GM18861 (cell line): ENCODE data around the gene SSTR1.

ENCODE experiments used
- ATAC-seq: cut with Tn5 transposase; IDR thresholded peaks from one replicate; pipeline ENCODE4 v1.9.1; 2021; ENCODE audit not compliant: unreplicated experiment

Gene SSTR1

DNA sequence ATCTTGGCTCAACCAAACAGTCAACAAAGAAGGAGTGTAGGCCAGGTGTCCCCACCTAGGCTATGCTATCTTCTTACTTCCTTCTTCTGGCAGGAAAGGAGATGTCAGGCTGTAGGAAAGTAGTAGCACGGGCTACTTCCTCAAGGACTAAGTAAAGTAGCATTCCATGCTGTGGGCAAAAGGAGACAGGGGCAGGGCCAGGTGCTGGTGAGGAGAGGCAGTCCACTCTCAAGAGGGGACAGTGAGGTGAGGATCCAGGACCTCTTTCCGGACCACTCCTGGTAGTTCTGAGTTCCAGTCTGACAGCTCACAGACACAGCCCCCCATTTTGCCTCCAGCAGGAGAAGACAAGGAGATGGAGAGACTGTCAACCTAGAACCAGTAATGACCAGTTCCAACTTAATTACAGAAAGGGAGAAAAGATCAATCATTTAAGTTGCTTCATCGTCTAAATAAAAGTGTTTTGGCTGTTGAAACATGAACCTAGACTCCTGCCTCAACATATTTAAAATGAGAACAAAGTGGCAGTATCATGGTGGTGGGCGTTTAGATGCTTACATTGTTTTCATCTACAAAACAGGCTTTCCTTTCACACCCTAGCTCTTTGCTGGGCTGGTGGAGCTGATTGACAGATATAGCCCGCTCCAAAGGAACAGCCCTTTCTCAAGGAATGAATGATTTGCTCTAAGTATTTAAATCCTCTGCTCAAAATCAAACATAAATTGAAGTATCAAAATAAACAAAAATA lies 5.1 kb upstream of the SSTR1 start:
- ATAC-seq, result no peak

DNA sequence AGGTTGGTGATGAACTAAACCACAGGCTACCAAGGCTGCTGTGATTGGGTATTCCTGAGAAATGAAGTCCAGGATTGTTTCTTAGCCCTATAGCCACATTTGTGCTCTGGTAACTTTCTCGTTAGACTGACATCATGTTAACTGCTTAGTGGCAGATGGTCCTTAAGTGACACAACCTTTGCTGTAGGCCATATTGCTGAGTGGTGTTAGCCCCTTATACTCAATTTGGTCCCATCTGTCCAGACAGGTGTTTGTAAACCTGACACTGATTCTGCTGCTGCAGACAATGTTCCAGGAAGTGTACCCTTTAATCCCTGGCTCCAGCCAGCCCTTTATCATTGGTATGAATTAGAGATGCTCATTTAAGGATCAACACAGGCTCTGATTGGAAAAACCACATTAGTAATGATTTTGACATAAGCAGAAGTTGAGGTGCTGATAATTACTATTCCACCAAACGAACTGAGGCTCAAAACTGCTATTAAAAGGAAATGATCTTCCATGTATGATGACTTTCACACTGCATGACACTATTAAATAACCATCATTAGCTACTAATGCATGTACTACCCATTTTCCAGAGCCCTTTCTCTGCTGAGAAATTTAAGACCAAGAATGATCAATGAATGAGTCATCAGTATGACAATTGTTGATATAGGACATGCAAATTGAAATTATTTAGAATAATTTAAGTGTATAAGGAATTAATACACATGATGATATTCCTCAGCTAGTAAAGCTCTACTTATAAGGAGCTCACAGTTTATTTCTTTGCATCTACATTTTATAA lies 3.6 kb upstream of the SSTR1 start:
- no peak for ATAC-seq

DNA sequence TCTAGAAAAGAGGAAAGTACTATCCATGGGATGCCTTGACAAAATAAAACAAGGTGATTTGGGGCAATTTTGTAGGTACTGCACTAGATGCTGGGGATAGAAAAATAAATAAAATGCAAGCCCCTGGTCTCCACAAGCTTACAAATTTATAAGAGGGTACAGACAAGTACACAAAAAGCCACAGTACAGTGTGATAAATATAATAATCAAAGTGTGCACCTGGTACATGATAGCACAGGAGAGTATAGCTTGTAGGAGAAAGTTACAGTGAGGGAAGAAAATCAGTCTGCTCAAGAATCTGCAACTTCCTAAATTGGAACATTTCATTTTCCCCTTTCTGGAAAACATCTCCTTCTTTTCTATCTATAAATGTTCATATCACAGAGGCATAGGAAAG lies 3.0 kb upstream of the SSTR1 start:
- ATAC-seq, result no peak

DNA sequence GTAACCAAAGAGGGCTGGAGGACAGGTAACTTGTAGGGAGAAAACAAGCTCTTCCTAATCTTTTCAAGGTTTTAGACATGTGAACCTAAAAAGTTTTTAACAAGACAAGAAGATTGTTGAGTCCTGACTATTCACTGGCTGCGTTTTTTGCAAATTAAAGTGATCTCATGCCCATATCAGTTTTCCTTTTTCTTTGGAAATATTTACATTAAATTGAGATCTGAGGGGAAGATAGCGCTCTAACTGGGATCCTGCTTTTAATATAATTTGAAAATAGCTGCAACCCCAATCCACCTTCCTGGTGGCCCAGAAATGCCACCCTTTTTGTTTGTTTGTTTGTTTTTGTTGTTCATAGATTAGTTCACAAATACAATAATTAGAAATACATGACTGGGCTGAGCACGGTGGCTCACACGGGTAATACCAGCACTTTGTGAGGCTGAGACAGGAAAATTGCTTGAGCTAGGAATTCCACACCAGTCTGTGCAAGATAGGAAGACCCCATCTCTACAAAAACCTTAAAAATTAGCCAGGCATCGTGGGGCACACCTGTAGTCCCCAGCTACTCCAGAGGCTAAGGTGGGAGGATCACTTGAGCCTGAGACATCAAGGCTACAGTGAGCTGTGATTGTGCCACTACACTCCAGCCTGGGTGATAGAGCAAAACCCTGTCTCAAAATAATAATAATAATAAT lies 2.4 kb upstream of the SSTR1 start:
- ATAC-seq, result no peak

DNA sequence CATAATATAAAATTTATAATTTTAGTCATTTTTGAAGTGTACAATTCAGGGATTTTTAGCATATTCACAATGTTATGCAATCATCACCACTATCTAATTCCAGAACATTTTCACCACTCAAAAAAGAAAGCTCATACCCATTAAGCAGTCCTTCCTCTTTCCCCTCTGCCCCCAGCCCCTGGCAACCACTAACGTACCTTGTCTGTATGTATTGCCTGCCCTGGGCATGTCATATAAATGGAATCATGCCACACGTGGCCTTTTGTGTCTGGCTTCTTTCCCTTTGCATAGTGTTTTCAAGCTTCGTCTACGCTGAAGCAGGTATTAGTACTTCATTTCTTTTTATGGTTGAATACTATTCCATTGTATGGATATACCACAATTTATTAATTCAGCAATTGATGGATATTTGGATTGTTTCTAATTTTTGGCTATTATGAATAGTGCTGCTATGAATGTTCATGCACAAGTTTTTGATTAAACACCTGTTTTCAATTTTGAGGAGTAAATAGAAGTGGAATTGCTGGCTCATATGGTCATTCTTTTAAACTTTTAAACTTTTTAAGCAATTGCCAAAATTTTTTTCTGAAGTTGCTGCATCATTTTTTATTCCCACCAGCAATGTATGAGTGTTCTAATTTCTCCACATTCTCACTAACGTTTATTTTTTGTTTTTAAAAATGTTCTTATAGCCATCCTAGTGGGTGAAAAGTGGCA lies 1.6 kb upstream of the SSTR1 start:
- ATAC-seq, result no peak

DNA sequence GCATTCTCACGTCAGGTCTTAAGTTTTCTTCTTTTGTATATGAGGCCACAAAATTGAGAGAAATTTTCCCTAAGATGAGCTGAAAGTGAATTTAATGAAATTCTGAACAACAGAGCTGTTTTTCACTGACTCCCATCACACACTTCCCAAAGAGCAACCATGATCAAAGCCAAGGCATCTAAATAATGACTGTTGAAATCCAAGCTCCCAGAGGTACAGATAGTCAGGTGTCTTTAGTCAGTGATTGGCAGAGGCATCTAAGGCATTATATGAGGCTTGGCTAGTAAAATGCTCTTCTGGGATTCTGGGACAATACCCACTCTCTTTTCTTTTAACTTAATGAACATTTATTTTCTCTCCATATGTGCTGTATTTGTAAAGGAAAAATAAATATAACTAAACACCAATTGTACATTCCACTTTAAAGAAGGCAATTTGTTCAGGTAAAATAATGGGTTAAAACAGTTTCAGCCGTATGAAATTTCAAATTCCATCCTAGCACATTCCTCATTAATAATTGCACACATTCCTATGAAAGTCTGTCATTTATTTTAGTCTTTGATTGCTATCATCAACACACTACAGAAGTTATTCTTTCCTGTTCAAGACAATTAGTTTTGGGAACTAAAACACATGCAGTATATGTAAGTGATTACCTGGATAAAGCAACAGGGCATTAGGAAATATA lies 871 bp upstream of the SSTR1 start:
- no peak for ATAC-seq

DNA sequence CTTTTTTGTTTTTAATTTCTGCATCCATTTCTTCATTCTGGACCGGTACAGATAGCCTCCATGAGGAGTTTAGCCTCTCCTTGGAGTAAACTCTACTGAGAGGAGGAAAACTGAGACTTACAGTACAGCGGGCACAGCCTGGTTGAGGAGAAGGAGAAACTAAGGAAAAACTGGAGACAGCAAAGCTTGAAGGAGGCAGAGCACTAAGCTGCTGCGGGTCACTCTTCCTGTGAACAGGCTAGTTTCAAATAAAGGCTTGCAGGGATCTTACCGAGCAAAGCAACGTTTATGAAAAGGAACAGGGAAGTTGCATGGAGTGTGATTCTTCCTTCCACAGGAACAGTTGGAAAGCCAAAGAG lies 348 bp upstream of the SSTR1 start:
- no peak for ATAC-seq

DNA sequence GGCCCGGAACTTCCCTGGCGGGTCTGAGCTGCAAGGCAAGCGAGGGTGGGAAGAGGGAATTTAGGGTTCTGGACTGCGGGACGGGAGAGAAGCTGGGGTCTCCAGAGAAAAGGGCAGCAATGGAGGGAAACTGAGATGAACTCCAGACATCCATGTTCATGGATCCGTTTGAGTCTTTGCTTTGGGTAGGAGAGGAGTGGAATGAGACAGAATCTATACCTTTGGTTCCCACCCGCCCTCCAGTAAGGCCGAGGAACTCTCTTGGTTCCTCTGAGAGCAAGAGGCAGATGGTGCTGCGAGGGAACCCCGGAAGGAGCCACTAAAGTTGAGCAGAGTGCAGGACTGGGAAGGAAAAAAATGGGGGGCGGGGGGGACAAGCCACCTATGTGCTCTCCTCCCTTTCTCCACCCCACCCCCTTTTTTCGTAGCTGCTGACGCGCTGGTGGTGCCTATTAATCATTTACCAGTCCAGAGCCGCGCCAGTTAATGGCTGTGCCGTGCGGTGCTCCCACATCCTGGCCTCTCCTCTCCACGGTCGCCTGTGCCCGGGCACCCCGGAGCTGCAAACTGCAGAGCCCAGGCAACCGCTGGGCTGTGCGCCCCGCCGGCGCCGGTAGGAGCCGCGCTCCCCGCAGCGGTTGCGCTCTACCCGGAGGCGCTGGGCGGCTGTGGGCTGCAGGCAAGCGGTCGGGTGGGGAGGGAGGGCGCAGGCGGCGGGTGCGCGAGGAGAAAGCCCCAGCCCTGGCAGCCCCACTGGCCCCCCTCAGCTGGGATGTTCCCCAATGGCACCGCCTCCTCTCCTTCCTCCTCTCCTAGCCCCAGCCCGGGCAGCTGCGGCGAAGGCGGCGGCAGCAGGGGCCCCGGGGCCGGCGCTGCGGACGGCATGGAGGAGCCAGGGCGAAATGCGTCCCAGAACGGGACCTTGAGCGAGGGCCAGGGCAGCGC lies 1.2 kb downstream of the SSTR1 start:
- ATAC-seq, result no peak

DNA sequence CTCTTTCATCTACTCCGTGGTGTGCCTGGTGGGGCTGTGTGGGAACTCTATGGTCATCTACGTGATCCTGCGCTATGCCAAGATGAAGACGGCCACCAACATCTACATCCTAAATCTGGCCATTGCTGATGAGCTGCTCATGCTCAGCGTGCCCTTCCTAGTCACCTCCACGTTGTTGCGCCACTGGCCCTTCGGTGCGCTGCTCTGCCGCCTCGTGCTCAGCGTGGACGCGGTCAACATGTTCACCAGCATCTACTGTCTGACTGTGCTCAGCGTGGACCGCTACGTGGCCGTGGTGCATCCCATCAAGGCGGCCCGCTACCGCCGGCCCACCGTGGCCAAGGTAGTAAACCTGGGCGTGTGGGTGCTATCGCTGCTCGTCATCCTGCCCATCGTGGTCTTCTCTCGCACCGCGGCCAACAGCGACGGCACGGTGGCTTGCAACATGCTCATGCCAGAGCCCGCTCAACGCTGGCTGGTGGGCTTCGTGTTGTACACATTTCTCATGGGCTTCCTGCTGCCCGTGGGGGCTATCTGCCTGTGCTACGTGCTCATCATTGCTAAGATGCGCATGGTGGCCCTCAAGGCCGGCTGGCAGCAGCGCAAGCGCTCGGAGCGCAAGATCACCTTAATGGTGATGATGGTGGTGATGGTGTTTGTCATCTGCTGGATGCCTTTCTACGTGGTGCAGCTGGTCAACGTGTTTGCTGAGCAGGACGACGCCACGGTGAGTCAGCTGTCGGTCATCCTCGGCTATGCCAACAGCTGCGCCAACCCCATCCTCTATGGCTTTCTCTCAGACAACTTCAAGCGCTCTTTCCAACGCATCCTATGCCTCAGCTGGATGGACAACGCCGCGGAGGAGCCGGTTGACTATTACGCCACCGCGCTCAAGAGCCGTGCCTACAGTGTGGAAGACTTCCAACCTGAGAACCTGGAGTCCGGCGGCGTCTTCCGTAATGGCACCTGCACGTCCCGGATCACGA lies 2.2 kb downstream of the SSTR1 start:
- ATAC-seq, result no peak

DNA sequence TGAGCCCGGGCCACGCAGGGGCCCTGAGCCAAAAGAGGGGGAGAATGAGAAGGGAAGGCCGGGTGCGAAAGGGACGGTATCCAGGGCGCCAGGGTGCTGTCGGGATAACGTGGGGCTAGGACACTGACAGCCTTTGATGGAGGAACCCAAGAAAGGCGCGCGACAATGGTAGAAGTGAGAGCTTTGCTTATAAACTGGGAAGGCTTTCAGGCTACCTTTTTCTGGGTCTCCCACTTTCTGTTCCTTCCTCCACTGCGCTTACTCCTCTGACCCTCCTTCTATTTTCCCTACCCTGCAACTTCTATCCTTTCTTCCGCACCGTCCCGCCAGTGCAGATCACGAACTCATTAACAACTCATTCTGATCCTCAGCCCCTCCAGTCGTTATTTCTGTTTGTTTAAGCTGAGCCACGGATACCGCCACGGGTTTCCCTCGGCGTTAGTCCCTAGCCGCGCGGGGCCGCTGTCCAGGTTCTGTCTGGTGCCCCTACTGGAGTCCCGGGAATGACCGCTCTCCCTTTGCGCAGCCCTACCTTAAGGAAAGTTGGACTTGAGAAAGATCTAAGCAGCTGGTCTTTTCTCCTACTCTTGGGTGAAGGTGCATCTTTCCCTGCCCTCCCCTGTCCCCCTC lies 3.0 kb downstream of the SSTR1 start:
- no peak for ATAC-seq

DNA sequence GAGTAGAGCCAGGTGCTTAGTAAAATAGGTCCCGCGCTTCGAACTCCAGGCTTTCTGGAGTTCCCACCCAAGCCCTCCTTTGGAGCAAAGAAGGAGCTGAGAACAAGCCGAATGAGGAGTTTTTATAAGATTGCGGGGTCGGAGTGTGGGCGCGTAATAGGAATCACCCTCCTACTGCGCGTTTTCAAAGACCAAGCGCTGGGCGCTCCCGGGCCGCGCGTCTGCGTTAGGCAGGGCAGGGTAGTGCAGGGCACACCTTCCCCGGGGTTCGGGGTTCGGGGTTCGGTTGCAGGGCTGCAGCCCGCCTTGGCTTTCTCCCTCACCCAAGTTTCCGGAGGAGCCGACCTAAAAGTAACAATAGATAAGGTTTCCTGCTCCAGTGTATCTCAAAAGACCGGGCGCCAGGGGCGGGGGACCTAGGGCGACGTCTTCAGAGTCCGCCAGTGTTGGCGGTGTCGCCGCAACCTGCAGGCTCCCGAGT lies 3.6 kb downstream of the SSTR1 start:
- ATAC-seq, result no peak

DNA sequence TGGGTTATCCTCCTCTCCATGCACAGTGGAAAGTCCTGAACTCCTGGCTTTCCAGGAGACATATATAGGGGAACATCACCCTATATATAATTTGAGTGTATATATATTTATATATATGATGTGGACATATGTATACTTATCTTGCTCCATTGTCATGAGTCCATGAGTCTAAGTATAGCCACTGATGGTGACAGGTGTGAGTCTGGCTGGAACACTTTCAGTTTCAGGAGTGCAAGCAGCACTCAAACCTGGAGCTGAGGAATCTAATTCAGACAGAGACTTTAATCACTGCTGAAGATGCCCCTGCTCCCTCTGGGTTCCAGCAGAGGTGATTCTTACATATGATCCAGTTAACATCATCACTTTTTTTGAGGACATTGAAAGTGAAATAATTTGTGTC lies 4.4 kb downstream of the SSTR1 start:
- no peak for ATAC-seq

DNA sequence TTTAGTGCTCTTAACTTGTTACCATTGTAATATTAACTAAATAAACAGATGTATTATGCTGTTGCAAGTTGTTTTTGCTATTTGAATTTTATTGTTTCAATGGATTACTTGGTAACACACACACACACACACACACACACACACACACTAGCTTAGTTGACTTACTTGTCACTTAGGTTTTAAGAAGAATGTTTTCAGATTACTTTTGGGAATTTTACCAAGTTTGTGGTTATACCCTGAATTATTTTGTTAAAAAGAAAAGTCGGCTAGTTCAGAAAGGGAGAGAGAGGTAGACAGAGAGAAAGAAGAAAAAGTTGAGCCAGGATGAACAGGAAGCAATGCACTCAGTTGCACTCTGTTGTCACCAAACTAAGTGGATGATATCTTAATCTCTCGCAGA lies 5.3 kb downstream of the SSTR1 start:
- ATAC-seq, result no peak

DNA sequence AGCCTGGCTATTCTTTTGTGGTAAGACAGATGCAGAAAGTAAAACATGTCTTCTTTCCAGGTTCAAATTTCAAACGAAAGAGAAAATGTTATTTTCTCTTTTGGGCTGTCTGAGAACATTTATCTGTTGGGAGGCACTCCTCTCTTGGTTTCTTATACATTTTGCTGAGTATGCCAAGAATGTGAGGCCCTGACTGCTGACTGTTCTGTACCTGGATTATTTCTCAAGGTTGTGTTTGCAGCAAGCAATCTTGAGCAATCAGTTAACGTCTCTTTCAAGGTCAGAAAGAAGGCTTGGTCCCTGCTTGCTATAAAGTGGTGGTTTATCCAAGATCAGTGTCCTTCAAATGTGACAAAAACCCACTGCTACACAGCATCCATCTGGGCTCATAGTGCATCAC lies 9.8 kb downstream of the SSTR1 start:
- ATAC-seq, result no peak

DNA sequence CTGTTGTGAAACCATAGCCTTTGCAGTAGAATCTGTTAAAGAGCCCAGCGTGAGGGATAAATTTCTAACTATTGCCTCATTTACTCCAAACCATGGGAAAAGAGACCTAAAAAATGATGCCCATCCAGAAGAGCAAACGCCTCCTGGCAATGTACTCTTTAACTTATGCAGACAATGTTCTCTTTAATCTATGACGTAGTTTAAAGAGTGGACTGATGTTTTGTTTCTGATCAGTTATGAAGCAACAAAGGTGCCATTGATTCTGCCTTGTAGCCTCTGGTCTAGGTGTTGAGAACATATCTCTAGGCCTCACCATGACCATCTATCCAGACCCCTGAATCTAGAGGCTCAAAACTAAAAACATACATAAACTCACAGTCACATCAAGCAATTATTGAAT lies 13.4 kb downstream of the SSTR1 start:
- ATAC-seq, result no peak

DNA sequence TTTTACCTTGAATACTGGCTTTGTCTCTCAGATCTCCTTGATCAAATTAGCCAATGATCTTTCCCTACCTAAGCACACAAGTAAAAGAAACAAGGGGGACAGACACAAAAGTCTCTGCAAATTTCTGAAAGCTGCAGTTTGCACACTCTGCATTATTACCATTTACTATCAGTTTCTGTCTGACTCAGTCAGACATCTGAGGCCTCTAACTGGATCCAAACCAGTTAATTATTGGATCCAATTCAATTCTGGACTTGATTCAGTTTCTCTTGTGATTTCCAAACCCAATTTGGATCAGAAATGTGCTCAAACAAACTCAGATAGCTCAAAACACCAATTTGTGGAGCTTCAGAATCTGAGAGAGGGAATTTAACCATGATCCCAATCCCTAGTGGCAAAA lies 16.6 kb downstream of the SSTR1 start:
- no peak for ATAC-seq

DNA sequence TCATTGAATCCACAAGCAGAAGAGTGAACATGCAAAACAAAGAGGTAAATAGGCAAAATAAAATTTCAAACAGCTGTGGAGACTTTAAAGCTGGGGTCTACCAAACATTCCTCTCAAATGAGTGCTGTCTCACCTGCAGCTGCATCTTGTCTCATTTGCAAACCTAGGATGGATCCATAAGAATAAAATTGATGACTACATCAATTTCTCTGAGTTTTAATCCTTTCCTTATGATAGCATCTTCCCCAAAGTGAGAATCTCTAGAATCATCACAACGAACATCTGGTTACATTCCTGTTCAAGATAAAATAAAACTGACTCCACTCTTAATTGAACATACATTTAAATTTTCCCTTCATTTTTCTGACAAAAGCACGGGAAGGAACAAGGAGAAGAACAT lies 18.2 kb downstream of the SSTR1 start:
- no peak for ATAC-seq

DNA sequence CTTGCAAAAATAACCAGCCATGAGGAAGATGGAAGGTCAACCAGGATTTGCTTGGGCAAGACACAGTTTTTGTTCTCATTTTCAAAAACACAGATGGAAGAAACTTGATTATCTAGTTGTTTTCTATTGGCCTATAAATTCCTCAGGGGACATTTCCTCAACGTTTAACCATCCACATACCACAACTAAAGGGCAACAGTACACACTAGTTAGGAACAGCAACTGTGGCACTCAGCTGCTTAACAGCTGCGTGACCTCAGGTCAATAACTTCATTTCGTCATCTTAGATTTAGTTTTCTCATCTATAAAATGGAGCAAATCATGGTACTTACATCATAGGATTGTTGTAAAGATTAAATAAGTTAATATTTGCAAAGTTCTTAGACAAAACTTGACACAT lies 18.7 kb downstream of the SSTR1 start:
- no peak for ATAC-seq
